GM12878 (cell line): ENCODE results near the gene NNMT. TPM values are rescaled to one million over a fixed set of nuclear protein-coding genes. Genes with fewer than 3 reads are reported as not detected.

ENCODE experiments used
- ATAC-seq: fragments of 200-7000 bp; cut with Tn5 transposase; 3 replicates; pipeline ENCODE4 v1.9.1; 2020; ENCODE audit warnings: mild to moderate bottlenecking, moderate library complexity
- BruUV-seq: library from RNA; stranded (reverse); fragments of 400-500 nt; replicated peaks from 2 replicates; lab custom pipeline; 2021; lab: Mats Ljungman, UMichigan
- CTCF ChIA-PET: fragments of 300-600 bp; sonication (Branson Sonifier 250); formaldehyde crosslinking; extraction: SDS; loops from one replicate; lab custom pipeline; 2021; ENCODE audit warnings: inconsistent platforms; lab: Yijun Ruan, JAX
- POLR2A ChIA-PET: fragments of 350-600 bp; formaldehyde crosslinking; extraction: SDS; loops from one replicate; lab custom pipeline; 2021; ENCODE audit warnings: inconsistent platforms; lab: Charles Lee
- RAD21 ChIA-PET: fragments of 300-600 bp; sonication (Branson Sonifier 250); formaldehyde crosslinking; loops from one replicate; lab custom pipeline; 2023; ENCODE audit warnings: antibody characterized with exemption; ENCODE audit not compliant: unreplicated experiment; lab: Charles Lee
- SMC1A ChIA-PET: fragments of 300-600 bp; sonication (Branson Sonifier 250); formaldehyde crosslinking; loops from one replicate; lab custom pipeline; 2023; ENCODE audit not compliant: unreplicated experiment, uncharacterized antibody; lab: Charles Lee
- DNase-seq: peaks from one replicate; pipeline ENCODE4 v3.0.0-alpha.2; 2011; ENCODE audit warnings: low read depth, low spot score
- FAIRE-seq: peaks from 3 replicates; lab custom pipeline; 2011; peaks lifted over from hg19 to GRCh38; lab: Jason Lieb, UNC
- H2AFZ ChIP-seq: 2 replicates; pipeline ENCODE4 v1.6.0; 2011; ENCODE audit warnings: low read depth, low read length, control low read depth; ENCODE audit not compliant: control insufficient read depth
- H3K27ac ChIP-seq: 2 replicates; pipeline ENCODE4 v1.5.1; 2011; ENCODE audit warnings: control low read depth; ENCODE audit not compliant: control insufficient read depth, insufficient read depth
- H3K27me3 ChIP-seq, 2 experiments: replicated peaks in 1 of 2; 2 replicates each; pipeline versions ENCODE4 v1.6.0 to v1.6.1; 2011; ENCODE audit warnings: low read length in 1 of 2; ENCODE audit not compliant: control insufficient read depth in 2 of 2, insufficient read depth in 2 of 2
- H3K36me3 ChIP-seq, 2 experiments: 2 replicates each; pipeline ENCODE4 v1.5.1; 2011; ENCODE audit warnings: low read length in 1 of 2; ENCODE audit not compliant: control insufficient read depth in 2 of 2, insufficient read depth in 2 of 2
- H3K4me1 ChIP-seq: 2 replicates; pipeline ENCODE4 v1.6.1; 2011; ENCODE audit warnings: mild to moderate bottlenecking, low read length, moderate library complexity, mixed read lengths; ENCODE audit not compliant: control insufficient read depth, insufficient read depth
- H3K4me2 ChIP-seq: 2 replicates; pipeline ENCODE4 v1.6.0; 2011; ENCODE audit warnings: control low read depth; ENCODE audit not compliant: control insufficient read depth, insufficient read depth
- H3K4me3 ChIP-seq: fragments of 200-600 bp; sonication (generic); 2 replicates; pipeline ENCODE4 v1.5.1; 2016
- H3K79me2 ChIP-seq: 2 replicates; pipeline ENCODE4 v1.6.0; 2011; ENCODE audit warnings: low read length; ENCODE audit not compliant: control insufficient read depth, insufficient read depth
- H3K9ac ChIP-seq: 2 replicates; pipeline ENCODE4 v1.8.0; 2011; ENCODE audit warnings: low read length, control low read depth, mixed read lengths; ENCODE audit not compliant: control insufficient read depth, insufficient read depth
- H3K9me3 ChIP-seq: replicated peaks from 3 replicates; pipeline ENCODE4 v1.5.1; 2011; ENCODE audit warnings: mild to moderate bottlenecking, low read length; ENCODE audit not compliant: control insufficient read depth, insufficient read depth
- H4K20me1 ChIP-seq: 2 replicates; pipeline ENCODE4 v1.6.0; 2011; ENCODE audit not compliant: control insufficient read depth, insufficient read depth
- CHD1 ChIP-seq: IDR thresholded peaks from 2 replicates; pipeline ENCODE4 v1.6.1; 2012; ENCODE audit warnings: low read depth, low read length, improper control_type of control experiment
- EZH2 ChIP-seq: IDR thresholded peaks from 2 replicates; pipeline ENCODE4 v1.6.1; 2012; ENCODE audit warnings: low read depth, mild to moderate bottlenecking, control low read depth, inconsistent platforms, low read length, borderline replicate concordance; ENCODE audit not compliant: control insufficient read depth
- IRF5 ChIP-seq: fragments of 450-650 bp; IDR thresholded peaks from 2 replicates; pipeline ENCODE4 v1.6.1; 2017; ENCODE audit warnings: borderline replicate concordance
- JUNB ChIP-seq: IDR thresholded peaks from 2 replicates; pipeline ENCODE4 v1.6.1; 2016; ENCODE audit warnings: antibody characterized with exemption, mild to moderate bottlenecking
- LARP7 ChIP-seq: fragments of 450-650 bp; IDR thresholded peaks from 2 replicates; pipeline ENCODE4 v1.6.1; 2017; ENCODE audit warnings: mild to moderate bottlenecking
- NFIC ChIP-seq: IDR thresholded peaks from 2 replicates; pipeline ENCODE4 v1.6.1; 2012; ENCODE audit warnings: low read depth, mild to moderate bottlenecking, inconsistent platforms, low read length, moderate library complexity
- NR2F1 ChIP-seq: fragments of 450-650 bp; conservative IDR thresholded peaks from 2 replicates; pipeline ENCODE4 v1.6.1; 2017; ENCODE audit warnings: mild to moderate bottlenecking
- POLR2A ChIP-seq: IDR thresholded peaks from 2 replicates; pipeline ENCODE4 v1.6.1; 2011; ENCODE audit warnings: low read depth, mild to moderate bottlenecking, low read length
- POU2F2 ChIP-seq: IDR thresholded peaks from 3 replicates; pipeline ENCODE4 v1.6.1; 2011; ENCODE audit warnings: low read depth, mild to moderate bottlenecking, low read length, borderline replicate concordance
- RAD51 ChIP-seq: fragments of 450-650 bp; IDR thresholded peaks from 2 replicates; pipeline ENCODE4 v1.6.1; 2016; ENCODE audit warnings: moderate library complexity, mild to moderate bottlenecking, inconsistent platforms
- SPI1 ChIP-seq: IDR thresholded peaks from 2 replicates; pipeline ENCODE4 v1.6.1; 2011; ENCODE audit warnings: low read depth, mild to moderate bottlenecking, low read length, moderate library complexity, borderline replicate concordance; ENCODE audit not compliant: insufficient read depth
- STAT3 ChIP-seq: IDR thresholded peaks from 2 replicates; pipeline ENCODE4 v1.6.1; 2011; ENCODE audit warnings: low read depth, low read length, improper control_type of control experiment
- USF1 ChIP-seq: IDR thresholded peaks from 2 replicates; pipeline ENCODE4 v1.6.1; 2011; ENCODE audit warnings: borderline replicate concordance, low read depth, mild to moderate bottlenecking, moderate library complexity, mixed read lengths, low read length; ENCODE audit not compliant: insufficient read depth; ENCODE audit errors: extremely low read length
- YBX1 ChIP-seq: fragments of 450-650 bp; IDR thresholded peaks from 2 replicates; pipeline ENCODE4 v1.6.1; 2016; ENCODE audit warnings: antibody characterized with exemption
- ZNF592 ChIP-seq: fragments of 450-650 bp; IDR thresholded peaks from 2 replicates; pipeline ENCODE4 v1.6.1; 2017; ENCODE audit warnings: mild to moderate bottlenecking, moderate library complexity
- WGBS: methylation state at CpG from one replicate; pipeline ENCODE4 v1.1.6; 2016; ENCODE audit warnings: low lambda C conversion rate; ENCODE audit not compliant: insufficient replicate concordance, insufficient coverage; ENCODE audit errors: missing lambda C conversion rate; 5-methylcytosine and 5-hydroxymethylcytosine counted together
- in situ Hi-C: fragments of 300-500 bp; cut with MboI; formaldehyde crosslinking; loops from 9 replicates; pipeline ENCODE4 v1.14.3; 2018; ENCODE audit warnings: mixed read lengths
- intact Hi-C: fragments of 100-400 bp; cut with micrococcal nuclease; formaldehyde crosslinking; loops from one replicate; pipeline ENCODE4 v1.14.2; 2022; ENCODE audit not compliant: unreplicated experiment
- polyA plus RNA-seq, 11 experiments: library from polyadenylated mRNA; depleted of rRNA in 4 of 11; unstranded in 6 of 11; stranded (reverse) in 5 of 11; fragments of >200 nt; fragmentation: Nextera tagmentation in 4 of 11; fragmentation: Illumina TruSeq in 1 of 11; extraction: Ambion mirVana in 4 of 11; extraction: Trizol in 1 of 11; gene quantifications; 1 replicate in 1 of 11; 2 replicates in 10 of 11; pipeline versions ENCODE4 v1.2.1 to v1.2.3, GENCODE V29; 2011 to 2016; ENCODE audit warnings: inconsistent platforms in 2 of 11, missing spikeins in 2 of 11, low read depth in 1 of 11
- total RNA-seq, 4 experiments: library from RNA; depleted of rRNA in 3 of 4; stranded (reverse); fragments of >200 nt in 3 of 4; fragmentation: Illumina TruSeq in 1 of 4; extraction: Trizol in 1 of 4; gene quantifications; 2 replicates each; pipeline versions ENCODE4 v1.2.1 to v1.2.3, GENCODE V29; 2013 to 2021

Gene NNMT
- total and polyA plus RNA-seq, 10 of the 15 experiments (the other 5 are each of a cell fraction or from before 2014, with no cell fraction given), result 0.46 TPM; not detected in 9

GRCh38 chr11:114289779-114290178 is 6.4 kb upstream of the NNMT start:
- ChIA-PET RAD21 (no interaction called here), SMC1A (no interaction called here), CTCF (no interaction called here), POLR2A (no interaction called here)
- intact Hi-C loops, result no loop called here
- ATAC-seq (no peak), FAIRE-seq (no peak), DNase-seq (no peak)
- BruUV-seq, result no TSS peak
- no peak overlapping the region for H3K27ac ChIP-seq
- H3K4me3 ChIP-seq, result no peak overlapping the region
- no peaks in the 10 kb centered on the region for H3K4me1 ChIP-seq
- peaks cover 0 to 2% of the 10 kb centered on the region in 2 experiments; a peak in 2 of 4 replicates for H3K27me3 ChIP-seq
- 45% methylated on average over 5 of the region's 5 CpGs for WGBS
- no peaks in the 10 kb centered on the region for H3K9me3 ChIP-seq
- H2AFZ ChIP-seq, result no peak overlapping the region
- no peaks in the 10 kb centered on the region for H4K20me1 ChIP-seq
- in situ Hi-C loops, result no loop called here
- TF ChIP-seq ZNF592, result no peak
- TF ChIP-seq STAT3, result no peak
- TF ChIP-seq JUNB, result no peak
- TF ChIP-seq USF1, result no peak
- no peak for TF ChIP-seq SPI1
- no peak for TF ChIP-seq POU2F2
- TF ChIP-seq RAD51, result no peak
- no peak for TF ChIP-seq IRF5
- no peak for TF ChIP-seq LARP7
- TF ChIP-seq POLR2A, result no peak
- no peak for TF ChIP-seq EZH2
- no peak for TF ChIP-seq NFIC
- no peak for TF ChIP-seq YBX1
- TF ChIP-seq NR2F1, result no peak
- TF ChIP-seq CHD1, result no peak
- H3K9ac ChIP-seq, result no peak overlapping the region
- H3K36me3 ChIP-seq, result no peaks in the 10 kb centered on the region
- no peaks in the 10 kb centered on the region for H3K79me2 ChIP-seq
- H3K4me2 ChIP-seq, result no peak overlapping the region
